Suppressor macrophage (primary cell): ENCODE results near the gene RNF32.
"Not testable (repeated sequence)": the region's sequence is repeated elsewhere in the genome, so short reads cannot be mapped to it uniquely, and the experiment has no call there.

ENCODE experiments used
- DNase-seq, 4 experiments: peaks; one replicate each; pipeline ENCODE4 v3.0.0-alpha.2; 2020 to 2022

The RNF32 gene

GRCh38 chr7:156614434-156615264 lies 25.9 kb upstream of the RNF32 start:
- no peak for DNase-seq

DNA sequence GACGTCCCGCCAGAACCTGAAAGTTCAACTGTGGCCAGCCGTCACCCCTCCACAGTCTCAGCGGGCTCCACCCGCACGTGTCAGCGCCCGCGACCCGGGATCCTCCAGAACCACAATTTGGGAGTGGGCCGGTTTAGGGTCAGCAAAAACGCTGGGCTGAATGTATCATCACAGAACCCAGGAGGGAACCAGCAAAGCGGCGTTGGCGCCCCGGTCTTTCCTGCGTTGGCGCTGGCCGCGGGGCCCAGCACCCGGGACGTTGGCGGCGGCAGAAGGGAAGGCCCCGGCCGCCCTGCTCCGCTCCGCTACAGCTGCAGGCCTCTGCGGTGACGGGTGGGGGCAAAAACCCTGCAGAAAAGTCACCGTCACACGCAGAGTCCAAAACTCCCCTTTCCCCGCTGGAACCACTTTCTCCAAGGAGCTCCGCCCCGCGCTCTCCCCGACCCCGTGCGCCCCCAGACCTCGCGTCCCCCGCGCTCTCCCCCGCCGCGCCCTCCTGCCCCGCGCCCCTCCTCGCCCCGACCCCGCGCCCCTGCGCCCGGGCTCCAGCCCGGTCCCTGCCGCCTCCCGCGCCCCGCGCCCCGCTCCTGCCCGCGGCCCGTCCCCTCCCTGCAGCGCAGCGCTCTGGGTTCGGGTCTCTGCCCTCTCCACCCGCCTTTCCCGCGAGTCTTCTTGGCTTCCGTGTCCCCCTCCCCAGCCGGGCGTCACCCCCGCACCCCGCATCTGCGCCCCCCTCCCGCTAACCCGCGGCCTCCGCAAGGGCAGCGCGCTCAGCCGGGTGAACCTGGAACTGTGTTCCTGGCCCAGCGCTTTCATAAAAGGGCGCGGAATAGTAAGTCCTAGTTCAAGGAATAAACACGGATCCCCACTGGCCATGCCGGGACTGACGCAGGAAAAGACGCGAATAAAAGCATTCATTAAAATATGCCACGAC lies 24.0 kb upstream of the RNF32 start:
- DNase-seq: no peak

DNA sequence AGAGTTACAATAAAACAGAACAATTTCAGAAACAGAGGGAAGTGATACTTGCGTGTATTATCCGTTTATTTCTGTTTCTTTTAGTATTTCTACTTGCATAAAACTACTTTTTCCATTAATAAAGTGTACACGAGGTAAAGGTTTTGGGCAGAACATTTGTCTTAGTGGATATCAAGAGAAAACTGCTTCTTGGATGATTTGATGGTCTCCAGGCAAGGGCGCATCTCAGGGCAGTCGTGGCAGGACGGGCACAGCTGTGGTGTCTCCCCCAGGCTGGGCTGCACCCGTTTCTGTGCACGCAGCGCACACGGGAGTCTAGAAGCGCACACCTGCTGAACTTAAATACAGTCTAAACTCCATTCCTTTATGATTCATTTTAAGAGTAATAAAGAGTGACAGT lies 23.4 kb upstream of the RNF32 start:
- DNase-seq: no peak

DNA sequence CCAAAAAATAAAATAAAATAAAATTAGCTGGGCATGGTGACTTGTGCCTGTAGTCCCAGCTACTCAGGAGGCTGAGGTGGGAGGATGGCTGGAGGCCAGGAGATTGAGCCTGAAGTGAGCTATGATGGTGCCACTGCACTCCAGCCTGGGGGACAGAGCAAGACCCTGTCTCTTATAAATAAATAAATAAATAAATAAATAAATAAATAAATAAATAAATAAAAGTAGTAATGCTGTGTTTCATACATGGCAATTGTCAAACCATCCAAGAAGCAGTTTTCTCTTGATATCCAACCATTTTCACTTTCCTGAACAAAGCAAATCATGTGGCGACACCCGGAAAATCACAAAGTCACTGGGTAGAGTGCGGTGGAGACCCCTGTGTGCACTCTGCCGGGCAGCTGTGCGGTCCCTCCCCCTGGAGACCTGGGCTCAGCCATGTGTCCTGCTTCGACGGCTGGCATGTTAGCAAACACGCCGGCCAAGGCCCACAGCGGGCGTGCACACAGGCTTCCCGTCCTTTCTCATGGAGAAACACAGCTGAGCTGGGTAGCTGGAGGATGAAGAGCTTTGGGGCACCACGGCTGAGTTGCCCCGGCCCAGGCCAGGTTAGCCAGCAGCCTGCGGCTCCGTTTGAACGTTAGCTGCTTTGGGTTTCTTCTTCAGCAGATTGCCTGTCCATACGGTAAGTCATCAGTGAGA lies 22.3 kb upstream of the RNF32 start:
- no peak for DNase-seq

GRCh38 chr7:156618780-156619367 lies 21.7 kb upstream of the RNF32 start:
- DNase-seq: no peak

DNA sequence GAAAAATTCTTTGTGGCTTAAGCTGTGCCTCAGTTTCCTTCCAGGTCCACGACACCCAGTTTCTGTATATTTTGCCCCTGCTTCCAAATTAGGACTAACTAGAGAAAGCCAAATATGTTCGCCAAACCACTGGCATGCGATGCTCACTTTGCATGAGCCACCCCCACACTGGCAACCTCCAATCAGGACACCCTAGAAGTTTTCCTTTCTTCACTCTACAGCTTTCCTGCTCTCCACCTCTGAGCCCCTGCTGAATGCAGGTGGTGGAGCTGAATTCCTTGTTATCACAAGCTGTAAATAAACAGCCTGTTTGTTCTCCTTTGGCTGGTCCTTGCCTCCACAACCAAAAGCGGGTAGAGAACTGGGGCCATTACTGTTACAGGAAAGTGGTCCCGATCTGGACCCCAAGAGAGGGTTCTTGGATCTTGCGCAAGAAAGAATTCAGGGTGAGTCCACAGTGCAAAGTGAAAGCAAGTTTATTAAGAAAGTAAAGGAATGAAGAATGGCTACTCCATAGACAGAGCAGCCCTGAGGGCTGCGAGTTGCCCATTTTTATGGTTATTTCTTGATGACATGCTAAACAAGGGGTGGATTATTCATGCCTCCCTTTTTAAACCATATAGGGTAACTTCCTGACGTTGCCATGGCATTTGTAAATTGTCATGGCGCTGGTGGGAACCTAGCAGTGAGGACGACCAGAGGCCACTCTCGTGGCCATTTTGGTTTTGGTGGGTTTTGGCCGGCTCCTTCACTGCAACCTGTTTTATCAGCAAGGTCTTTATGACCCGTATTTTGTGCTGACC lies 20.9 kb upstream of the RNF32 start:
- DNase-seq: not testable (repeated sequence)

- no peak for DNase-seq
Measured at GRCh38 chr7:156620291-156620675, 20.3 kb upstream of the RNF32 start.

DNA sequence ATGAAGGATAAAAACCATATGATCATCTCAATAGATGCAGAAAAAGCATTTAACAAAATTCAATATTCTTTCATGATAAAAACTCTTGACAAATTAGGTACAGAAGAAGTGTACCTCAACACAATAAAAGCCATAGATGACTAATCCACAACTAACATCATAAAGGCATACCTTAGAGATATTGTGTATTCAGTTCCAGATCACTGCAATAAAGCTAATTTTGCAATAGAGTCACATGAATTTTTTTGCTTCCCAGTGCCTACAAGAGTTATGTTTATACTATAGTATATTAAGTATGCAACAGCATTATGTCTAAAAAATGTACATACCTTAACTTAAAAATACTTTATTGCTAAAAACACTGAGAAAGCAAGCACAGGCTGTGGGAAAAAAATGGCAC lies 18.9 kb upstream of the RNF32 start:
- DNase-seq: no peak

DNA sequence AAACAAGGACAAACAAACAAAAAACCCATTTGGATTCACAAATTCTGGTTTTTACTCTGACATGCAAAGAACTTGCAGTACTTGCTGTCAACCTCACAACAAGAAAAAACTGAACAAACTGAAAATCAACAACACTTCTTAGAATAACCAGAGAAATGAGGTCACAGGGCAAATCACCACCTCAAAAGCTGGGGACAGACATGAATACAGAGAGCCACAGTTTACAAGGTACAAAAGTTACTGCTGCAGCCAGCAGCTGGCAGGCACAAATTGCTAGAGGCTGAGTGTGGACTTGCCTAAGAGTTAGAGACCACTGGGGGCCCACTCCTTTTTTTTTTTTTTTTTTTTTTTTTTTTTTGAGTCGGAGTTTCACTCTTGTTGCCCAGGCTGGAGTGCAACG lies 15.0 kb upstream of the RNF32 start:
- DNase-seq: no peak

DNA sequence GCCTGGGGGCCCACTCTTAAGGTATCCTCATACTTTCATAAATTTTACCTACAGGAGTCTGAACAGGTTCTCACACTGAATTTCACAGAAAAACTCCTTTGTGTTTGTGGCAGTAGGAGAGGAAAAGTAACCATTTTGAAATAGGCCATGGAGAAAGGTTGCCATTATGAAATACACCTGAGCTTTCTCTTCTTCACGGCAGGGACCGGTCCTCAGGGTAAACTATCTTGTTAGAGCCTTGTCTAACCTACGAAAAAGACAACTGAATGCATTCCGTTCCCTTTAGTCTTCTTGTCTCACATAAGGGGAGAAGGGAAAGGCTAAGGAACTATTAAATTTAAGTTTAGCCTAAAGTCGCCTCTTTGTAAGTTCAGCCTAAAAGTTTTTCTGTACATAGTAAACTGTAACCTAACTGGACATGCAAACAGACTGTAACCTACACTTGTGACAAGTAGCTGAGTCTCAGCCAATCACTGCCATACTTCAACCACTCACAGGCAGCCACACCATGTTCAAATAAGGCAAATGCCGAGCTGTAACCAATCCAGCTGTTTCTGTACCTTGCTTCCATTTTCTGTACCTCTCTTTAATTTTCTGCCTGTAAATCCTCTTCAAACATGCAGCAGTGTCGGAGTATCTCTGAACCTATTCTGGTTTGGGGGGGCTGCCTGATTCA lies 14.2 kb upstream of the RNF32 start:
- DNase-seq: no peak

GRCh38 chr7:156628562-156628961 lies 12.0 kb upstream of the RNF32 start:
- DNase-seq: no peak

DNA sequence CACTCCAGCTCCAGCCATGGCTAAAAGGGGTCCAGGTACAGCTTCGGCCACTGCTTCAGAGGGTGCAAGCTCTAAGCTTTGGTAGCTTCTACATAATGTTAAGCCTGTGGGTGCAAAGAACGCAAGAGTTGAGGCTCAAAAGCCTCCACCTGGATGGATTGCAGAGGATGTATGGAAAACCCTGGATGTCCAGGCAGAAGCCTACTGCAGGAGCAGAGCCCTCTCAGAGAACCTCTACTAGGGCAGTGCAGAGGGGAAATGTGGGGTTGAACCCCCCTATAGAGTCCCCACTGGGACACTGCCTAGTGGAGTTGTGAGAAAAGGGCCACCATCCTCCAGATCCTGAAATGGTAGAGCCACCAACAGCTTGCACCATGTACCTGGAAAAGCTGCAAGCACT lies 10.7 kb upstream of the RNF32 start:
- no peak for DNase-seq

- no peak for DNase-seq
Measured at GRCh38 chr7:156634117-156634516, 6.5 kb upstream of the RNF32 start.

GRCh38 chr7:156635529-156636385 lies 4.8 kb upstream of the RNF32 start:
- no peak for DNase-seq

- DNase-seq: not testable (repeated sequence)
Measured at GRCh38 chr7:156637093-156637492, 3.5 kb upstream of the RNF32 start.

GRCh38 chr7:156638443-156639077 lies 2.0 kb upstream of the RNF32 start:
- DNase-seq: no peak

DNA sequence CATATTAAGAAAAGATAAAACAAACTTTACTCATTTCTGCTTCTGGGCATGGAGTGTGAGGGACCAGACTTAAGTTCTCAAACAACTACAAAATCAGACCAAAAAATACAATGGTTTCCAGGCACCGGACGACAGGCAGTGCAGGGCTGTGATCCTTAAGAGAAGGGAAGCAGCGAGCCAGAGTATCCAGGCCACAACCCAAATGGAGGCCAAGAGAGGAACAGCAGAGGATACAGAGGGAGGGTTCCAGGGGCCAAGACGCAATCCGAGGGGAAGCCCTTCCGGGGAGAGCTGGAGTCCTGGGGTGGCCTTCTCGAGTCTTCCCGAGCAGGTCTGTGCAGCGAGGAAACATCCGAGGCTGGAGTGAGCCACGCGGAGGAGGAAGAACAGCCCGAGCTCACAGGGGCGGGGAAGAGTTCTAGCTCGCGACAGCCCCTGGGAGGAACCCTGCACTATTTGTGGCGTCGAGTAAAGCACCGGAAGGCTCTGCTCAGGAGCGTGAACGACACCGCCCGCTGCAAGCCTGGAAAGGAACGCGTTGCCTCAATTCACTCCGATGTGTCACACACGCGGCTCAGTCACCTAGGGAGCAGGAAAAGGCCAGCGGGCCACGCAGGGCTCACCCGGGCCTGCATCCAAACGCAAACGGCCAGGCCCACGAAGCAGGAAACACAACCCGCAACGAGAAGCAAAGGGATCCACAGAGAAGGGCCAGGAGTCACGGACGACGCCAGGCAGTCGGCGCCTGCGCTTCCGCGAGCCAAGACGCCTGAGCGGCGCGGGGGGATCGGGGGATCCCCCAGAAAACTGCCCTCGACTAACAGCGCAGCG lies 933 bp upstream of the RNF32 start:
- DNase-seq: peak in 1 of 4 experiments; percentile 16

GRCh38 chr7:156640949-156641485 lies 443 bp downstream of the RNF32 start:
- peak in 2 of 4 experiments; percentile 29 to 52 for DNase-seq
